Peyer's patch (tissue), 4 donors: ENCODE results near the gene UQCRQ.

Source experiments
- CTCF ChIP-seq, 6 experiments: fragments of 450-650 bp in 4 of 6; fragments of 200-600 bp in 2 of 6; sonication (generic) in 1 of 6; IDR thresholded peaks; one replicate each; pipeline ENCODE4 v1.5.1; 2017 to 2019; ENCODE audit warnings: antibody characterized with exemption in 6 of 6, mild to moderate bottlenecking in 3 of 6, moderate library complexity in 1 of 6
- POLR2A ChIP-seq, 2 donors: fragments of 450-650 bp; IDR thresholded peaks; one replicate each; pipeline ENCODE4 v1.5.1; 2017; ENCODE audit warnings: antibody characterized with exemption in 2 of 2, mild to moderate bottlenecking in 2 of 2, moderate library complexity in 2 of 2

DNA sequence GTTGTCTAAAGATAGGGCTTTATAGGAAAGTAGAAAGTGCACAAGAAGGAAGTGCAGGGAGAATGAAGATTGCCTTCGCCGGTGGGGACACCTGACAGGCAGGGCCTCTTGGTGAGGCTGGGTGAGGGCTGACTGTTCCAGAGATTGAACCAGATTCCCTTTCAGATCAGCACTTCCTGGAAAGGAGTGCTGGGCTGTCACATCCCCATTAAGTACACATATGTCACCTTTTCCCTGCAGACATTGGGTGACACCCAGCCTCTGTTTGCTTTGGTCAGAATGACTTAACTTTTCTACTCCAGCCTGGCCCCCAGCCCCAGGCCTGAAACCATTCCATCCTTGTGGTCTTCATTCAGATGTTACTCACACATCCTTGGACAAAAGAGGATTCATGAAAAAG lies 28.6 kb upstream of the UQCRQ start:
- TF ChIP-seq CTCF (IDR thresholded peaks at IDR 0.05) (no peak), POLR2A (IDR thresholded peaks at IDR 0.05) (peak in 1 of 2 donors; percentile 43)
